Natural killer cell (primary cell): ENCODE data around the gene ECT2L. TPM values are rescaled to one million over a fixed set of nuclear protein-coding genes. Genes with fewer than 3 reads are reported as not detected.

ENCODE experiments used
- ATAC-seq, 3 donors: fragments of 150-1000 bp in 2 of 3; fragments of 200-7000 bp in 1 of 3; cut with Tn5 transposase; 1 replicate in 1 of 3; 2 replicates in 2 of 3; pipeline ENCODE4 v1.10.0; 2021; ENCODE audit warnings: mild to moderate bottlenecking in 2 of 3, moderate library complexity in 2 of 3
- DNase-seq, 2 donors: peaks; one replicate each; pipeline versions ENCODE4 v3.0.0 to v3.0.0-alpha.2; 2013 to 2021; ENCODE audit warnings: mixed read lengths in 1 of 2
- H3K27ac ChIP-seq: one replicate; pipeline ENCODE4 v1.5.1; 2013; ENCODE audit warnings: mild to moderate bottlenecking, low read length
- H3K27me3 ChIP-seq: one replicate; pipeline ENCODE4 v1.6.1; 2013; ENCODE audit warnings: low read length; ENCODE audit not compliant: control insufficient read depth, insufficient read depth
- H3K36me3 ChIP-seq: one replicate; pipeline ENCODE4 v1.6.1; 2013; ENCODE audit warnings: low read length; ENCODE audit not compliant: control insufficient read depth, insufficient read depth
- H3K4me1 ChIP-seq: one replicate; pipeline ENCODE4 v1.6.1; 2013; ENCODE audit warnings: low read length; ENCODE audit not compliant: control insufficient read depth, insufficient read depth
- H3K4me3 ChIP-seq: one replicate; pipeline ENCODE4 v1.5.1; 2013; ENCODE audit warnings: low read length
- H3K9me3 ChIP-seq: one replicate; pipeline ENCODE4 v1.6.1; 2013; ENCODE audit warnings: low read length; ENCODE audit not compliant: control insufficient read depth, insufficient read depth
- H3K27ac Mint-ChIP-seq, 2 donors: one replicate each; pipeline ENCODE4 v1.8.0; 2022; ENCODE audit warnings: mild to moderate bottlenecking in 2 of 2, mixed read lengths in 2 of 2, moderate library complexity in 1 of 2
- H3K27me3 Mint-ChIP-seq, 2 donors: one replicate each; pipeline ENCODE4 v1.8.0; 2022; ENCODE audit warnings: low read depth in 2 of 2, mixed read lengths in 2 of 2
- H3K36me3 Mint-ChIP-seq: one replicate; pipeline ENCODE4 v1.8.0; 2022; ENCODE audit warnings: mixed read lengths
- H3K4me1 Mint-ChIP-seq, 2 donors: one replicate each; pipeline ENCODE4 v1.8.0; 2022; ENCODE audit warnings: mixed read lengths in 2 of 2
- H3K4me3 Mint-ChIP-seq: one replicate; pipeline ENCODE4 v1.8.0; 2022; ENCODE audit warnings: mild to moderate bottlenecking, moderate library complexity, mixed read lengths
- H3K9me3 Mint-ChIP-seq, 2 donors: one replicate each; pipeline ENCODE4 v1.8.0; 2022; ENCODE audit warnings: mixed read lengths in 2 of 2
- CTCF ChIP-seq: fragments of 200-600 bp; IDR thresholded peaks from one replicate; pipeline ENCODE4 v1.8.0; 2022; ENCODE audit warnings: antibody characterized with exemption
- WGBS: methylation state at CpG from one replicate; pipeline ENCODE4 v1.1.7; 2013; ENCODE audit warnings: missing lambda C conversion rate; ENCODE audit not compliant: insufficient coverage; 5-methylcytosine and 5-hydroxymethylcytosine counted together
- intact Hi-C: fragments of 100-400 bp; cut with micrococcal nuclease; formaldehyde crosslinking; loops from one replicate; pipeline ENCODE4 v1.14.2; 2022
- total RNA-seq, 4 donors: library from RNA; stranded (reverse); fragments of 120-200 nt in 1 of 4; gene quantifications; one replicate each; pipeline versions ENCODE4 v1.2.3 to v1.2.4, GENCODE V29; 2013 to 2022

The ECT2L gene
- total RNA-seq, 3 donors from 2014 or later (not counting 1 experiment from before 2014, with no cell fraction given) = 0.12 TPM; not detected in 2

DNA sequence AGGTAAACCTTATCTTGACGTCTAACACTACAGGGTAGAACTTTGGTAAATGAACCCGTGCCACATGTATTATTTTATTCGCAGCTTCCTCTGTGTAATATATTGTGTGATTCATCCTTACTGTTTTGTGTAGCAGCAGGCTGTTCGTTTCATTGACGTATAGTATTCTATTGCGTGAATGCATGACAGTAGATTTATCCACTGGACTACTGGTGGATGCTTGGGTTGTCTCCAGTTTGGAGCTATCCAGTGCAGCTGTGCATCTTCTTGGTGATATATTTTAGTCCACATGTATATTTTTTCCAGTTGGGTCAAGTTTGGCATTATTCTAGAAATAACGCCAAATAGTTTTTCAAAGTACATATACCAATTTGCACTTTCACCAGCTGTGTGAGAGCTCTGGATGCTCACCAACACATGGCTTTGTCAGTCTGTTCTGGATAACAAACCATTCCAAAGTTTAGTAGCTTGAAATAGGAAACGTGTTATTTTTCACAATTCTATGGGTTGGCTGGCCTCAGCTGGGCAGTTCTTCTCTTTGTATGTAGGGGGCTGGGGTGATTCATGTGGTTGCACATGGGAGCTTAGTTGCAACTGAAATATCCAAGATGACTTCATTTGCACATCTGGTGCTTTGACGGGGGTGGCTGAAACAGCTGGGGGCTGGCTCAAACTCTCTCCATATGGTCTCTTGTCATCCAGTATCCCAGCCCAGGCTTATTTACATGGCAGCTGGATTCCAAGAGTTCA lies 9.3 kb downstream of the ECT2L start:
- Mint-ChIP-seq H3K27ac (no peak overlapping the region), H3K27me3 (peaks cover 6 to 21% of the 10 kb centered on the region in 2 donors), H3K4me3 (no peak overlapping the region), H3K9me3 (no peaks in the 10 kb centered on the region), H3K4me1 (no peaks in the 10 kb centered on the region), H3K36me3 (no peaks in the 10 kb centered on the region)
- H3K4me1 ChIP-seq = no peaks in the 10 kb centered on the region
- TF ChIP-seq CTCF = no peak
- no peak for ATAC-seq
- H3K36me3 ChIP-seq = no peaks in the 10 kb centered on the region
- WGBS = 92% methylated on average over 8 of the region's 9 CpGs
- no peaks in the 10 kb centered on the region for H3K27me3 ChIP-seq
- no peaks in the 10 kb centered on the region for H3K9me3 ChIP-seq
- no peak for DNase-seq
- H3K27ac ChIP-seq = no peak overlapping the region
- intact Hi-C loops = no loop called here
- H3K4me3 ChIP-seq = no peak overlapping the region

DNA sequence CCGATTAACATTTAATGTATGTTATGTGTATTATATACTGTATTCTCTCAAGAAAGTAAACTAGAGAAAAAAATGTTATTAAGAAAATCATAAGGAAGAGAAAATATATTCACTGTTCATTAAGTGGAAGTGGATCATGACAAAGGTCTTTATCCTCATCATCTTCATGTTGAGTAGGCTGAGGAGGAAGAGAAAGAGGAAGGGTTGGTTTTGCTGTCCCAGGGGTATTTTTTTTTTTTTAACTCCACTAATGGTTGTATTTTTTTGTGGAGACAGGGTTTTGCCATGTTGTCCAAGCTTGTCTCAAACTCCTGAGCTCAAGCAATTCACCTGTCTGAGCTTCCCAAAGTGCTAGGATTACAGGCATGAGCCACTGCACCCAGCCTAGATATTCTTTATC lies 11.0 kb downstream of the ECT2L start:
- Histone ChIP-seq H3K27ac (no peak overlapping the region), H3K4me1 (no peaks in the 10 kb centered on the region), H3K27me3 (no peaks in the 10 kb centered on the region), H3K9me3 (no peaks in the 10 kb centered on the region), H3K36me3 (no peaks in the 10 kb centered on the region), H3K4me3 (no peak overlapping the region)
- no peak for TF ChIP-seq CTCF
- ATAC-seq = no peak
- H3K9me3 Mint-ChIP-seq = no peaks in the 10 kb centered on the region
- H3K27me3 Mint-ChIP-seq = peaks cover 6 to 21% of the 10 kb centered on the region in 2 donors
- no peak overlapping the region for H3K27ac Mint-ChIP-seq
- H3K4me1 Mint-ChIP-seq = no peaks in the 10 kb centered on the region
- H3K4me3 Mint-ChIP-seq = no peak overlapping the region
- DNase-seq = no peak
- intact Hi-C loops = no loop called here
- no CpG with 5 or more reads among the region's 1 CpG for WGBS
- H3K36me3 Mint-ChIP-seq = no peaks in the 10 kb centered on the region

DNA sequence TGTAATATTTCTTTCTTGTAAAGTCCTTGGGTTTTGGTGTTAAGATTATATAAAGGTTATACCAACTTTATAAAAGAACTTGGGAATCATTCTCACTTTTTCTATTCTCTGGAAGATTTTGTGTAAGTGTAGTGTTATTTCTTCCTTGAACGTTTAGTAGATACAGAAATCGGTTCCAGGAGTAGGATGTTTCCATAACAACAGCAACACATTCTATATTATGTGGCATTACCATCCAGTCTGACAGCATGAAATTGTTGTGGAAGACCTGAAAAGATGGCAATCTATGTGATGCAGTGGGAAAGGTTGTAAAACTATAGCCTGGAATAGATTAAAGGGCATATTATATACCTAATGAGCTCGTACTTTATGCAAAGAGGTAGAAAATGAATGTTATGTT lies 13.8 kb downstream of the ECT2L start:
- Histone ChIP-seq H3K27ac (no peak overlapping the region), H3K36me3 (no peaks in the 10 kb centered on the region), H3K9me3 (no peaks in the 10 kb centered on the region), H3K27me3 (no peaks in the 10 kb centered on the region), H3K4me1 (no peaks in the 10 kb centered on the region), H3K4me3 (no peak overlapping the region)
- ATAC-seq = no peak
- intact Hi-C loops = loop anchor here (10.0 kb wide), 1 partner anchor 245 kb away; no protein-coding TSS in a partner anchor
- Mint-ChIP-seq H3K36me3 (no peaks in the 10 kb centered on the region), H3K4me3 (no peak overlapping the region), H3K27ac (no peak overlapping the region), H3K9me3 (no peaks in the 10 kb centered on the region), H3K4me1 (no peaks in the 10 kb centered on the region), H3K27me3 (peaks cover 9 to 11% of the 10 kb centered on the region in 2 donors)
- DNase-seq = no peak
- 92% methylated on average over 1 of the region's 3 CpGs for WGBS
- TF ChIP-seq CTCF = no peak

DNA sequence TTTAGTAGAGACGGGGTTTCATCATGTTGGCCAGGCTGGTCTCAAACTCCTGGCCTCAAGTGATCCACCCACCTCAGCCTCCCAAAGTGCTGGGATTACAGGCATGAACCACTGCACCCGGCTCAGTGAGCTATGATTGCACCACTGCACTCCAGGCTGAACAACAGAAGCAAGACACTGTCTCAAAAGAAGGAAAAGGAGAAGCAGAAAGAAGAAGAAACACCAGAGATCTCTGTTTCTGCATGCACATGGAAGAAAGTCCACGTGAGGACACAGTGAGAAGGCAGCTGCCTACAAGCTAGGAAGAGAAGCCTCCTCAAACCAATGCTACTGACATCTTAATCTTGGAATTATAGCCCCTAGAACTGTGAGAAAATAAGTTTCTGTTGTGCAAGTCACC lies 16.0 kb downstream of the ECT2L start:
- Mint-ChIP-seq H3K4me1 (no peaks in the 10 kb centered on the region), H3K36me3 (no peaks in the 10 kb centered on the region), H3K27ac (no peak overlapping the region), H3K9me3 (no peaks in the 10 kb centered on the region), H3K27me3 (peaks cover 7% of the 10 kb centered on the region in 2 donors), H3K4me3 (no peak overlapping the region)
- no peaks in the 10 kb centered on the region for H3K9me3 ChIP-seq
- DNase-seq = no peak
- H3K4me3 ChIP-seq = no peak overlapping the region
- no peaks in the 10 kb centered on the region for H3K36me3 ChIP-seq
- H3K27ac ChIP-seq = no peak overlapping the region
- no peaks in the 10 kb centered on the region for H3K27me3 ChIP-seq
- no peaks in the 10 kb centered on the region for H3K4me1 ChIP-seq
- intact Hi-C loops = loop anchor here (10.0 kb wide), 1 partner anchor 243 kb away; no protein-coding TSS in a partner anchor
- WGBS = 74% methylated on average over 3 of the region's 3 CpGs
- ATAC-seq = no peak
- no peak for TF ChIP-seq CTCF
